MM.1S (cell line): ENCODE measurements around the gene CORO7.
A peak's percentile ranks its signal among the peaks of the same experiment; 100 is the strongest.

ENCODE experiments used
- DNase-seq: peaks from one replicate; pipeline ENCODE4 v3.0.0-alpha.2; 2015
- H2AFZ ChIP-seq: fragments of 300-600 bp; sonication (generic); 2 replicates; pipeline ENCODE4 v1.6.0; 2016; ENCODE audit warnings: antibody characterized with exemption, low read length
- H3F3A ChIP-seq: fragments of 300-600 bp; sonication (generic); 2 replicates; pipeline ENCODE4 v1.6.1; 2016; ENCODE audit warnings: mild to moderate bottlenecking, antibody characterized with exemption, low read length, moderate library complexity, mixed read lengths; ENCODE audit not compliant: insufficient read depth
- H3K27ac ChIP-seq: fragments of 300-600 bp; sonication (generic); 2 replicates; pipeline ENCODE4 v1.5.1; 2016; ENCODE audit warnings: mild to moderate bottlenecking, low read length
- H3K27me3 ChIP-seq: fragments of 300-600 bp; sonication (generic); replicated peaks from 2 replicates; pipeline ENCODE4 v1.6.0; 2016; ENCODE audit warnings: low read length; ENCODE audit not compliant: insufficient read depth
- H3K36me3 ChIP-seq: fragments of 300-600 bp; sonication (generic); replicated peaks from 2 replicates; pipeline ENCODE4 v1.6.1; 2016; ENCODE audit warnings: mild to moderate bottlenecking, low read length, mixed read lengths; ENCODE audit not compliant: insufficient read depth
- H3K4me1 ChIP-seq: fragments of 300-600 bp; sonication (generic); 2 replicates; pipeline ENCODE4 v1.6.1; 2016; ENCODE audit warnings: low read length, mixed read lengths
- H3K4me2 ChIP-seq: fragments of 300-600 bp; sonication (generic); 2 replicates; pipeline ENCODE4 v1.6.0; 2016; ENCODE audit warnings: low read depth, low read length
- H3K4me3 ChIP-seq: fragments of 300-600 bp; sonication (generic); 2 replicates; pipeline ENCODE4 v1.5.1; 2016; ENCODE audit warnings: low read length, mixed read lengths
- H3K79me2 ChIP-seq: fragments of 300-600 bp; sonication (generic); 2 replicates; pipeline ENCODE4 v1.6.1; 2016; ENCODE audit warnings: mixed run types, low read length, mixed read lengths
- H3K9ac ChIP-seq: fragments of 300-600 bp; sonication (generic); 2 replicates; pipeline ENCODE4 v1.6.1; 2016; ENCODE audit warnings: low read length, mixed read lengths
- H3K9me2 ChIP-seq: fragments of 300-600 bp; sonication (generic); replicated peaks from 2 replicates; pipeline ENCODE4 v1.6.1; 2016; ENCODE audit warnings: mild to moderate bottlenecking, low read length, mixed read lengths; ENCODE audit not compliant: insufficient read depth
- H3K9me3 ChIP-seq: fragments of 300-600 bp; sonication (generic); replicated peaks from 2 replicates; pipeline ENCODE4 v1.6.1; 2016; ENCODE audit warnings: mild to moderate bottlenecking, low read length, mixed read lengths; ENCODE audit not compliant: insufficient read depth
- H4K20me1 ChIP-seq: fragments of 300-600 bp; sonication (generic); 2 replicates; pipeline ENCODE4 v1.6.1; 2016; ENCODE audit warnings: mild to moderate bottlenecking, low read length, moderate library complexity, mixed read lengths; ENCODE audit not compliant: insufficient read depth
- EZH2 ChIP-seq: fragments of 300-600 bp; sonication (generic); optimal IDR thresholded peaks from 2 replicates; pipeline ENCODE3; 2017; ENCODE audit warnings: low read depth, mild to moderate bottlenecking, antibody characterized with exemption, low read length, mixed read lengths
- EZH2phosphoT487 ChIP-seq: fragments of 300-600 bp; sonication (generic); IDR thresholded peaks from 2 replicates; pipeline ENCODE4 v1.6.1; 2018; ENCODE audit warnings: antibody characterized with exemption, low read length
- TF ChIP-seq, protein P1 (sequence below): fragments of 300-600 bp; sonication (generic); IDR thresholded peaks from 2 replicates; pipeline ENCODE4 v1.5.1; 2016; ENCODE audit warnings: antibody characterized with exemption, low read length, mixed read lengths

Gene CORO7

DNA sequence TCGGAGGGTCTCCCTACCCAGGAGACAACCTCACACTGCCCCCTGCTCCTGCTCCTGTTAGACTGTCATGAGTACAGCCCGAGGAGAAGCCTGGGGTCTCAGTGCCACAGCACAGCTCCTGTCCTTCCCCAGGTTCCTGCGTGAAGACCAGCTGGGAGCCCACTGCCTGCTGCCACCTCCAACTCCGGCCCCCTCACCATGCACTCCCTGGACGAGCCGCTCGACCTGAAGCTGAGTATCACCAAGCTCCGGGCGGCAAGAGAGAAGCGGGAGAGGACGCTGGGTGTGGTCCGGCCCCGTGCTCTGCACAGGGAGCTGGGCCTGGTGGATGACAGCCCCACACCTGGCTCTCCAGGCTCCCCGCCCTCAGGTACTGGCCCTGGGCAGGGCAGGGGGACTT lies 84.3 kb downstream of the CORO7 start:
- no peaks in the 10 kb centered on the region for H3K9me3 ChIP-seq
- H3K36me3 ChIP-seq = no peaks in the 10 kb centered on the region
- no peaks in the 10 kb centered on the region for H3K9me2 ChIP-seq
- no peak overlapping the region for H3K4me2 ChIP-seq
- H3F3A ChIP-seq = no peaks in the 10 kb centered on the region
- H2AFZ ChIP-seq = no peak overlapping the region
- H3K4me3 ChIP-seq = no peak overlapping the region
- no peak for DNase-seq
- H4K20me1 ChIP-seq = no peaks in the 10 kb centered on the region
- H3K27me3 ChIP-seq = peaks cover 34% of the 10 kb centered on the region
- no peak for TF ChIP-seq EZH2
- no peak for TF ChIP-seq EZH2phosphoT487
- TF ChIP-seq, protein P1, sequence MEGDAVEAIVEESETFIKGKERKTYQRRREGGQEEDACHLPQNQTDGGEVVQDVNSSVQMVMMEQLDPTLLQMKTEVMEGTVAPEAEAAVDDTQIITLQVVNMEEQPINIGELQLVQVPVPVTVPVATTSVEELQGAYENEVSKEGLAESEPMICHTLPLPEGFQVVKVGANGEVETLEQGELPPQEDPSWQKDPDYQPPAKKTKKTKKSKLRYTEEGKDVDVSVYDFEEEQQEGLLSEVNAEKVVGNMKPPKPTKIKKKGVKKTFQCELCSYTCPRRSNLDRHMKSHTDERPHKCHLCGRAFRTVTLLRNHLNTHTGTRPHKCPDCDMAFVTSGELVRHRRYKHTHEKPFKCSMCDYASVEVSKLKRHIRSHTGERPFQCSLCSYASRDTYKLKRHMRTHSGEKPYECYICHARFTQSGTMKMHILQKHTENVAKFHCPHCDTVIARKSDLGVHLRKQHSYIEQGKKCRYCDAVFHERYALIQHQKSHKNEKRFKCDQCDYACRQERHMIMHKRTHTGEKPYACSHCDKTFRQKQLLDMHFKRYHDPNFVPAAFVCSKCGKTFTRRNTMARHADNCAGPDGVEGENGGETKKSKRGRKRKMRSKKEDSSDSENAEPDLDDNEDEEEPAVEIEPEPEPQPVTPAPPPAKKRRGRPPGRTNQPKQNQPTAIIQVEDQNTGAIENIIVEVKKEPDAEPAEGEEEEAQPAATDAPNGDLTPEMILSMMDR = no peak
- no peak overlapping the region for H3K27ac ChIP-seq
- no peaks in the 10 kb centered on the region for H3K79me2 ChIP-seq
- no peak overlapping the region for H3K9ac ChIP-seq
- no peaks in the 10 kb centered on the region for H3K4me1 ChIP-seq

- H3K4me2 ChIP-seq = no peak overlapping the region
- H3K4me3 ChIP-seq = no peak overlapping the region
- H3F3A ChIP-seq = no peaks in the 10 kb centered on the region
- no peaks in the 10 kb centered on the region for H4K20me1 ChIP-seq
- H2AFZ ChIP-seq = no peak overlapping the region
- no peaks in the 10 kb centered on the region for H3K9me2 ChIP-seq
- DNase-seq = peak; percentile 61
- no peaks in the 10 kb centered on the region for H3K4me1 ChIP-seq
- no peak overlapping the region for H3K27ac ChIP-seq
- no peak overlapping the region for H3K9ac ChIP-seq
- no peaks in the 10 kb centered on the region for H3K79me2 ChIP-seq
- H3K27me3 ChIP-seq = peaks cover 40% of the 10 kb centered on the region
- H3K36me3 ChIP-seq = no peaks in the 10 kb centered on the region
- no peaks in the 10 kb centered on the region for H3K9me3 ChIP-seq
- TF ChIP-seq, protein P1 = peak; percentile 94
- no peak for TF ChIP-seq EZH2
These were observed 86.0 kb downstream of the CORO7 start for GRCh38 chr16:4330277-4330874.

DNA sequence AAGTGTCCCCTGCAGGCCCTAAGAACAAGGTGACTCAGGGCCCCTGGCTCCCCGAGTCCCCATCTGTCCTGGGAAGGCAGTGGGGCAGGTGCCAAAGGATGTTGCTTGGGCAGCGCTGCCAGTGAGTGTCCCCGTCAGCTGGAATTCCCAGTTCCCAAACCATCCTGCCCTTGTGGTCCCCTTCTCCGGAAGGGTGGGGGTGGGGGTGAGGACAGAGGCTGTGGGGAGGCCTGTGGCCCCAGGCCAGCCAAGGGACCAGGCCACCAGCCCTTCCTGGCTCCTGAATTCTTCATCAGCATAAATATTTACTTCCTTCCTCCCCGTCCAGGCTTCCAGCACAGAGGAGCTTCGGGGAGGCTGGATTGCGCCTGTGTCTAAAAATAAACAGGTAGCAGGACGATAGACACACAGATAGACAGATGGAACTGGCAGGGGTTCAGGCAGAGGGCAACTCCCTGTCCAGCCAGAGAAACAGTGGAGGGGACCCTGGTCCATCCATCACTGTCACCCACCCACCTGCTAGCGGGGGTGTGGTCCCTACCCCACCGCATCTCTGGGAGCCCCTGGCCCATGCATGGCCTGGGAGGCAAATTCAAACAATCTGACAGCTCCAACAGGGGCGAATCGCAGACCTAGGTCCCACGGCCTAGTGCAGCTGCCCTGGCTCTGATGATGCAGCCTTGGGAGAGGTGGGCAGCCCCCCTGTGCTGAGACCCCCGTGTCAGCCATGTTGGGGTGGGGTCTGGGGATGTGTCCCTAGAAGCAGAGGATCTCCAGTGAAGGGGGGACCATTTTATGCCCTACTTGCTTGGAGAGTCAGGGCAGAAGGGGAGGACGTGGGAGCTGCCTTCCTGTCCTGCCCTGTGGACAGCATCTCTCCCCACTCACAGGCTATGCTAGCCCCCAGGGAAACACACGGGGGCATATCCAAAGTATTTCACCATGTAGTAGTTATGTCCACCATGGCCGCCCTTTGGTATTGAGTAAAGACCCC lies 87.3 kb downstream of the CORO7 start:
- Histone ChIP-seq H3K79me2 (no peaks in the 10 kb centered on the region), H3K27me3 (peaks cover 40% of the 10 kb centered on the region), H4K20me1 (no peaks in the 10 kb centered on the region), H3K4me3 (no peak overlapping the region), H2AFZ (no peak overlapping the region), H3K9me2 (no peaks in the 10 kb centered on the region), H3K4me2 (no peak overlapping the region), H3K9ac (no peak overlapping the region), H3K27ac (no peak overlapping the region), H3F3A (no peaks in the 10 kb centered on the region), H3K4me1 (no peaks in the 10 kb centered on the region), H3K9me3 (no peaks in the 10 kb centered on the region), H3K36me3 (no peaks in the 10 kb centered on the region)
- TF ChIP-seq, protein P1 = no peak
- TF ChIP-seq EZH2 (no peak), EZH2phosphoT487 (no peak)
- DNase-seq = no peak
